Testis (tissue), 2 donors: ENCODE data around the gene CENPU.

Source experiments
- CTCF ChIP-seq, 3 experiments: fragments of 450-650 bp in 2 of 3; fragments of 200-600 bp in 1 of 3; sonication (generic) in 1 of 3; IDR thresholded peaks; one replicate each; pipeline ENCODE4 v1.5.1; 2016 to 2019; ENCODE audit warnings: antibody characterized with exemption in 3 of 3, mild to moderate bottlenecking in 2 of 3, moderate library complexity in 1 of 3
- POLR2A ChIP-seq: fragments of 450-650 bp; IDR thresholded peaks from one replicate; pipeline ENCODE4 v1.6.1; 2017; ENCODE audit warnings: antibody characterized with exemption, mild to moderate bottlenecking, moderate library complexity

GRCh38 chr4:184760681-184761080, 26.8 kb upstream of the CENPU start:
- TF ChIP-seq CTCF (IDR thresholded peaks at IDR 0.05) (no peak), POLR2A (no peak)
